OCI-LY7 (cell line): ENCODE results near the gene ZFAND2A. TPM values are rescaled to one million over a fixed set of nuclear protein-coding genes. Genes with fewer than 3 reads are reported as not detected.
A peak's percentile ranks its signal among the peaks of the same experiment; 100 is the strongest.
"Not testable (repeated sequence)": the region's sequence is repeated elsewhere in the genome, so short reads cannot be mapped to it uniquely, and the experiment has no call there.

Experiments
- BruUV-seq: library from RNA; stranded (reverse); fragments of 400-500 nt; replicated peaks from 2 replicates; lab custom pipeline; 2021; lab: Mats Ljungman, UMichigan
- CTCF ChIA-PET: fragments of 300-600 bp; sonication (Branson Sonifier 250); formaldehyde crosslinking; loops from one replicate; lab custom pipeline; 2022; ENCODE audit warnings: antibody characterized with exemption; ENCODE audit not compliant: unreplicated experiment; lab: Charles Lee
- POLR2A ChIA-PET: fragments of 300-600 bp; sonication (Branson Sonifier 250); formaldehyde crosslinking; loops from one replicate; lab custom pipeline; 2022; ENCODE audit warnings: antibody characterized with exemption; lab: Charles Lee
- DNase-seq: peaks from one replicate; pipeline ENCODE4 v3.0.0-alpha.2; 2015; ENCODE audit warnings: low spot score
- H2AFZ ChIP-seq: fragments of 200-600 bp; sonication (generic), shearing (Covaris generic); 2 replicates; pipeline ENCODE4 v1.6.1; 2014; ENCODE audit warnings: mild to moderate bottlenecking, antibody characterized with exemption, low read length, moderate library complexity
- H3K27ac ChIP-seq: fragments of 200-600 bp; sonication (generic); 2 replicates; pipeline ENCODE4 v1.5.1; 2014; ENCODE audit warnings: mixed run types, low read depth, mild to moderate bottlenecking, moderate library complexity, low read length, inconsistent platforms; ENCODE audit not compliant: poor library complexity, severe bottlenecking
- H3K36me3 ChIP-seq: fragments of 200-600 bp; sonication (generic); 2 replicates; pipeline ENCODE4 v1.6.1; 2014; ENCODE audit warnings: mild to moderate bottlenecking, antibody characterized with exemption, low read length, moderate library complexity, mixed read lengths; ENCODE audit not compliant: insufficient read depth
- H3K4me1 ChIP-seq: fragments of 200-600 bp; sonication (generic); 2 replicates; pipeline ENCODE4 v1.5.1; 2014; ENCODE audit warnings: mild to moderate bottlenecking, low read length; ENCODE audit not compliant: insufficient read depth, poor library complexity, severe bottlenecking
- H3K4me2 ChIP-seq: fragments of 200-600 bp; sonication (generic); 2 replicates; pipeline ENCODE4 v1.6.1; 2014; ENCODE audit warnings: mild to moderate bottlenecking, low read length
- H3K4me3 ChIP-seq: fragments of 200-600 bp; sonication (generic); 2 replicates; pipeline ENCODE4 v1.5.1; 2014; ENCODE audit warnings: mild to moderate bottlenecking, low read depth, low read length; ENCODE audit not compliant: poor library complexity, severe bottlenecking
- H3K79me2 ChIP-seq: fragments of 200-600 bp; sonication (generic); 2 replicates; pipeline ENCODE4 v1.6.1; 2016; ENCODE audit warnings: low read depth, mild to moderate bottlenecking, low read length, moderate library complexity, mixed read lengths; ENCODE audit not compliant: insufficient read depth
- H3K9me2 ChIP-seq: fragments of 200-600 bp; sonication (generic); 2 replicates; pipeline ENCODE4 v1.6.1; 2016; ENCODE audit warnings: mild to moderate bottlenecking, low read length, mixed read lengths; ENCODE audit not compliant: insufficient read depth
- H3K9me3 ChIP-seq: fragments of 200-600 bp; sonication (generic); 2 replicates; pipeline ENCODE4 v1.6.1; 2014; ENCODE audit warnings: mild to moderate bottlenecking, mixed run types, low read length, mixed read lengths
- H4K20me1 ChIP-seq: fragments of 200-600 bp; sonication (generic); 2 replicates; pipeline ENCODE4 v1.6.1; 2014; ENCODE audit warnings: mild to moderate bottlenecking, antibody characterized with exemption, low read length, moderate library complexity, mixed read lengths; ENCODE audit not compliant: insufficient read depth
- CTCF ChIP-seq: fragments of 200-600 bp; sonication (generic); conservative IDR thresholded peaks from 2 replicates; pipeline ENCODE4 v1.5.1; 2014; ENCODE audit warnings: mild to moderate bottlenecking, antibody characterized with exemption, low read length, moderate library complexity, mixed read lengths
- EZH2phosphoT487 ChIP-seq: fragments of 200-600 bp; sonication (generic); IDR thresholded peaks from 2 replicates; pipeline ENCODE4 v1.6.1; 2018; ENCODE audit warnings: low read depth, borderline replicate concordance, mild to moderate bottlenecking, mixed run types, antibody characterized with exemption, low read length, moderate library complexity, mixed read lengths
- intact Hi-C: fragments of 100-400 bp; cut with micrococcal nuclease; formaldehyde crosslinking; loops from one replicate; pipeline ENCODE4 v1.10.0; 2022; ENCODE audit not compliant: unreplicated experiment
- total RNA-seq, 2 experiments: library from RNA; depleted of rRNA in 1 of 2; stranded (reverse); fragments of >200 nt in 1 of 2; shearing (Covaris generic) in 1 of 2; gene quantifications; 2 replicates each; pipeline ENCODE4 v1.2.3, GENCODE V29; 2014 to 2022

Gene ZFAND2A
- total RNA-seq, 2 experiments from 2014 or later, result 20.4 to 22.9 TPM

DNA sequence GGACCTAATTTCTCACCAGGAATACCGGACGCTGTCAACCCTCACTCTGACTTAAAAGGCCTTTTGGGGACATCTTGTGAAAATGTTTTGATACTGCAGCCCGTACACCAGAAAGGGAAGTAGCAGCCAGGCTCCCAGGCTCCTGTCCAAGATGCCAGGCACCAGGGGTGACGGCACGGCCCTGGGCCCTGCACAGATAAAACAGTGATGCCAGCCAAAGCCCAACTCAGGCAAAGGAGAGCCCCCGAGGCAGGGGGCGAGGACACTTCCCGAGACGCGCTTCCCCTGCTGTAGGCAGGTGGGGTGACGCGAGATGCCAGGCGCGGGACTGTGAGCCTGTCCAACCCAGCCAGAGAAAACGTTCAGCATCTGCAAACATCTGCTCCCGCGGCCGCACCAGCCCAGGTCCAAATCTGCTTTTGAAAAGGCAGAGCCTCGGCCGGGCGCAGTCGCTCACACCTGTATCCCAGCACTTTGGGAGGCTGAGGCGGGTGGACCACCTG lies 15.7 kb downstream of the ZFAND2A start:
- Histone ChIP-seq H2AFZ (0 out of 2 replicates have a peak overlapping the region, but pooled peaks have one; percentile 23), H3K4me2 (peak overlapping the region; percentile 30; the same call in 1 of the 2 replicates), H3K9me2 (no peaks in the 10 kb centered on the region), H3K4me1 (peaks cover 42% of the 10 kb centered on the region), H3K9me3 (no peaks in the 10 kb centered on the region), H3K79me2 (no peaks in the 10 kb centered on the region), H3K36me3 (peaks cover 1% of the 10 kb centered on the region; the same call in 1 of the 2 replicates), H3K27ac (no peak overlapping the region), H3K4me3 (no peak overlapping the region), H4K20me1 (no peaks in the 10 kb centered on the region)
- ChIA-PET CTCF (interaction anchor here (1.2 kb wide), 1 partner anchor 152 kb away, joined by 4 read pairs; no protein-coding TSS in a partner anchor), POLR2A (interaction anchor here (0.5 to 1.2 kb wide), 4 partner anchors 16 to 169 kb away, joined by 3 to 4 read pairs (median 3); partner anchors contain the start of genes GPER1 and ZFAND2A)
- no TSS peak for BruUV-seq
- peak; percentile 53 for DNase-seq
- TF ChIP-seq CTCF (peak; percentile 73), EZH2phosphoT487 (no peak)
- intact Hi-C loops, result loop anchor here (5.0 kb wide), 1 partner anchor 152 kb away; no protein-coding TSS in a partner anchor

DNA sequence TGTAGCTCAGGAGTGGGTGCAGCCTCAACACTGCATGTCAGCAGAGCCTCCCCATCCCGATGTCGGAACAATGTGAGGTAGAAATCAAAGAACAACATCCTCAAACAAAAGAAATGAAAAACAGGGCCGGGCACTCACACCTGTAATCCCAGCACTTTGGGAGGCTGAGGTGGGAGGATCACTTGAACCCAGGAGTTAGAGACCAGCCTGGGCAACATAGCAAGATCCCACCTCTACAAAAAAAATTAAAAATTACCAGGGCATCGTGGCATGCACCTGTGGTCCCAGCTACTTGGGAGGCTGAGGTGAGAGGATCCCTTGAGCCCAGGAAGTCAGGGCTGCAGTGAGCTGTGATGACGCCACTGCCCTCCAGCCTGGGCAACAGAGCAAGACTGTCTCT lies 17.0 kb downstream of the ZFAND2A start:
- not testable (repeated sequence) for H3K4me3 ChIP-seq, H3K9me3 ChIP-seq, H4K20me1 ChIP-seq, H2AFZ ChIP-seq, H3K79me2 ChIP-seq, BruUV-seq, H3K36me3 ChIP-seq, H3K9me2 ChIP-seq, DNase-seq, H3K27ac ChIP-seq, H3K4me2 ChIP-seq
- ChIA-PET CTCF (interaction anchor here (1.2 kb wide), 1 partner anchor 151 kb away, joined by 4 read pairs; no protein-coding TSS in a partner anchor), POLR2A (interaction anchor here (0.9 to 1.4 kb wide), 3 partner anchors 17 to 33 kb away, joined by 4 to 5 read pairs (median 5); partner anchors contain the start of gene ZFAND2A)
- H3K4me1 ChIP-seq, result peaks cover 37% of the 10 kb centered on the region
- intact Hi-C loops, result loop anchor here (5.0 kb wide), 1 partner anchor 151 kb away; no protein-coding TSS in a partner anchor

DNA sequence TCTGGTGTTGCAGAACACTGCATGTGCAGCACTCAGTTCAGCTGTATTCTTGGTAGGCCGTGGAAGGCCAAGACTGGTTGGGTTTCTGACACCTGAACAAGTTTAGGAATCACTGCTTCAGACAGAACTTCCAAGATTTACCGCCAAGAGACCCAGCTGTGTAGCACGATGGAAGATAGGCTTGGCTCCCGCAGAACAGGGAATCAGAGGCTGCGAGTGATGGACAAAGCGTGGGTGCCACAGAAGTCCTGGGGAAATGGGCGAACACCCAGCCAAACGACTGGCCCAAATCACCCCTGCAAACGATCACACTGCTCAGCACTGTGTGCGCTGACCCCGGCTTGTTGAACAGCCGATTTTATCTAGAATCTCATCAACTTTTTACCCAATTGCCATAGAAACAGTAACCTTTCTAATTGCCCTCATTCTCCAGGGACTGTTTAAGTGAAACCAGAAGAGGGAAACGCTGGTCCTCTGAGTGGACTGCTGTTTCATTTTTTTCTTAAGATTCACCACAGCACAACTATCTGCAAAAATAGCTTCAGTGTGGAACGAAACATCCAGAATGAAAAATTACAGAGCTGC lies 17.9 kb downstream of the ZFAND2A start:
- POLR2A ChIA-PET, result interaction anchor here (0.7 to 1.4 kb wide), 3 partner anchors 17 to 34 kb away, joined by 3 to 5 read pairs (median 5); no protein-coding TSS in a partner anchor
- Histone ChIP-seq H3K27ac (no peak overlapping the region), H3K4me2 (no peak overlapping the region), H4K20me1 (no peaks in the 10 kb centered on the region), H3K79me2 (peaks cover 6% of the 10 kb centered on the region; the same call in 1 of the 2 replicates), H3K9me2 (no peaks in the 10 kb centered on the region), H3K36me3 (no peaks in the 10 kb centered on the region), H3K4me3 (no peak overlapping the region), H2AFZ (no peak overlapping the region), H3K4me1 (peaks cover 37% of the 10 kb centered on the region), H3K9me3 (no peaks in the 10 kb centered on the region)
- TF ChIP-seq EZH2phosphoT487 (no peak), CTCF (no peak)
- DNase-seq, result no peak
- CTCF ChIA-PET, result no interaction called here
- no TSS peak for BruUV-seq
- intact Hi-C loops, result loop anchor here (5.0 kb wide), 1 partner anchor 150 kb away; no protein-coding TSS in a partner anchor
